Esophagus muscularis mucosa (tissue), 4 donors: ENCODE results near the gene GRB14. TPM values are rescaled to one million over a fixed set of nuclear protein-coding genes. Genes with fewer than 3 reads are reported as not detected.

Experiments used
- DNase-seq: peaks from one replicate; pipeline ENCODE4 v3.0.0-alpha.2; 2017; ENCODE audit errors: extremely low spot score
- H3K27ac ChIP-seq, 4 donors: fragments of 200-600 bp; sonication (generic); replicated peaks in 1 of 4; 1 replicate in 3 of 4; 2 replicates in 1 of 4; pipeline ENCODE4 v1.5.1; 2016 to 2019; ENCODE audit warnings: mild to moderate bottlenecking in 1 of 4
- H3K27me3 ChIP-seq, 4 donors: fragments of 200-600 bp; sonication (generic); one replicate each; pipeline versions ENCODE4 v1.5.1 to v1.6.0; 2016 to 2019
- H3K36me3 ChIP-seq, 4 donors: fragments of 200-600 bp; sonication (generic); one replicate each; pipeline ENCODE4 v1.5.1; 2016 to 2019
- H3K4me1 ChIP-seq, 4 donors: fragments of 200-600 bp; sonication (generic); one replicate each; pipeline ENCODE4 v1.5.1; 2016 to 2019
- H3K4me3 ChIP-seq, 4 donors: fragments of 200-600 bp; sonication (generic); 1 replicate in 2 of 4; 2 replicates in 2 of 4; pipeline ENCODE4 v1.5.1; 2016 to 2019; ENCODE audit warnings: mild to moderate bottlenecking in 4 of 4, moderate library complexity in 1 of 4
- H3K9me3 ChIP-seq, 4 donors: fragments of 200-600 bp; sonication (generic); 1 replicate in 3 of 4; 2 replicates in 1 of 4; pipeline ENCODE4 v1.5.1; 2016 to 2019
- CTCF ChIP-seq, 3 experiments: fragments of 200-600 bp in 2 of 3; fragments of 450-650 bp in 1 of 3; sonication (generic) in 2 of 3; IDR thresholded peaks; one replicate each; pipeline ENCODE4 v1.5.1; 2017 to 2019; ENCODE audit warnings: antibody characterized with exemption in 3 of 3, mild to moderate bottlenecking in 2 of 3, moderate library complexity in 1 of 3
- EP300 ChIP-seq: sonication (generic); formaldehyde crosslinking; IDR thresholded peaks from one replicate; pipeline ENCODE4 v1.6.1; 2017; ENCODE audit warnings: antibody characterized with exemption
- POLR2A ChIP-seq: fragments of 450-650 bp; IDR thresholded peaks from one replicate; pipeline ENCODE4 v1.6.1; 2017; ENCODE audit warnings: antibody characterized with exemption, moderate library complexity, mild to moderate bottlenecking, low read depth
- POLR2AphosphoS5 ChIP-seq, 2 donors: sonication (generic); formaldehyde crosslinking; IDR thresholded peaks; one replicate each; pipeline ENCODE4 v1.6.1; 2017; ENCODE audit warnings: antibody characterized with exemption in 2 of 2
- WGBS: methylation state at CpG from one replicate; pipeline ENCODE4 v1.1.5; 2018; 5-methylcytosine and 5-hydroxymethylcytosine counted together
- intact Hi-C: fragments of 100-400 bp; cut with DNase I; formaldehyde crosslinking; loops from one replicate; pipeline ENCODE4 v1.15.1; 2023
- total RNA-seq, 4 donors: library from RNA; depleted of rRNA; stranded (reverse); fragments of >200 nt; gene quantifications; one replicate each; pipeline versions ENCODE4 v1.1.0 to v1.2.1, GENCODE V29; 2016

Gene GRB14
- total RNA-seq, 4 donors from 2014 or later = 3.3 to 6.3 (median 4.3) TPM

GRCh38 chr2:164570475-164570874, 50.8 kb downstream of the GRB14 start:
- Histone ChIP-seq H3K4me1 (no peaks in the 10 kb centered on the region), H3K27me3 (no peaks in the 10 kb centered on the region), H3K9me3 (no peaks in the 10 kb centered on the region), H3K36me3 (no peaks in the 10 kb centered on the region), H3K4me3 (no peak overlapping the region), H3K27ac (no peak overlapping the region)
- WGBS = 91% methylated on average over 2 of the region's 2 CpGs
- intact Hi-C loops = no loop called here
- TF ChIP-seq EP300 (no peak), POLR2AphosphoS5 (IDR thresholded peaks at IDR 0.05) (no peak), POLR2A (no peak), CTCF (IDR thresholded peaks at IDR 0.05) (no peak)
- no peak for DNase-seq

DNA sequence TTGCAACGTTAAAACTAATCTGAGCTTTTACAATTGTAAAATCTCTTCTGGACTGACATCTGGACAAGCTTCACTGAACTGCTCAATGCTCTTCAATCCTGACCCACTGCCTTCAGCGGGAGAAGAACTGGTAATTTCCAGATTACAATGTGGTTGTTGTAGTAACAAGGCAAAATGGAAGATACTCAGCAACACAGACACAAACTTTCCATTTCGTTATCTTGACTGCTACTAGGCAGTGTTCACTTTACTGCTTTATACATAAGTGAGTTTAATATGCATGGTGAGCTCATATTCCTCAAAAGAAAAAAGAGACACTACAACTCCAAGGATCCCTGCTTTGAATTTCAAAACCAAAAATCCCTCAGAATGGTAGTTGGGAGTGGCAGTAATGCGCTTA, 51.9 kb downstream of the GRB14 start:
- Histone ChIP-seq H3K27me3 (no peaks in the 10 kb centered on the region), H3K9me3 (no peaks in the 10 kb centered on the region), H3K36me3 (no peaks in the 10 kb centered on the region), H3K4me1 (peaks cover 0 to 7% (median 0%) of the 10 kb centered on the region in 4 donors), H3K4me3 (no peak overlapping the region), H3K27ac (no peak overlapping the region)
- WGBS = 87% methylated on average over 4 of the region's 4 CpGs
- intact Hi-C loops = no loop called here
- no peak for TF ChIP-seq EP300
- TF ChIP-seq POLR2A = no peak
- no peak for DNase-seq

GRCh38 chr2:164568317-164568716, 53.0 kb downstream of the GRB14 start:
- Histone ChIP-seq H3K9me3 (no peaks in the 10 kb centered on the region), H3K27ac (no peak overlapping the region), H3K4me3 (peak overlapping the region in 1 of 4 donors; percentile 3), H3K27me3 (no peaks in the 10 kb centered on the region), H3K36me3 (no peaks in the 10 kb centered on the region), H3K4me1 (peaks cover 0 to 7% (median under 1%) of the 10 kb centered on the region in 4 donors)
- TF ChIP-seq EP300 = no peak
- TF ChIP-seq CTCF (IDR thresholded peaks at IDR 0.05) = no peak
- TF ChIP-seq POLR2AphosphoS5 (IDR thresholded peaks at IDR 0.05) = no peak
- TF ChIP-seq POLR2A = no peak
- 85% methylated on average over 5 of the region's 5 CpGs for WGBS
- intact Hi-C loops = no loop called here
- DNase-seq = no peak

GRCh38 chr2:164567335-164567989, 53.8 kb downstream of the GRB14 start:
- no peak for TF ChIP-seq EP300
- no peak for TF ChIP-seq POLR2AphosphoS5 (IDR thresholded peaks at IDR 0.05)
- TF ChIP-seq CTCF (IDR thresholded peaks at IDR 0.05) = no peak
- no peak for TF ChIP-seq POLR2A
- WGBS = 72% methylated on average over 3 of the region's 3 CpGs
- Histone ChIP-seq H3K4me1 (peaks cover 3 to 9% (median 6%) of the 10 kb centered on the region in 4 donors), H3K27ac (no peak overlapping the region), H3K27me3 (no peaks in the 10 kb centered on the region), H3K4me3 (no peak overlapping the region), H3K36me3 (no peaks in the 10 kb centered on the region), H3K9me3 (no peaks in the 10 kb centered on the region)
- DNase-seq = no peak
- intact Hi-C loops = no loop called here

- intact Hi-C loops = no loop called here
- Histone ChIP-seq H3K27ac (no peak overlapping the region), H3K4me3 (no peak overlapping the region), H3K27me3 (no peaks in the 10 kb centered on the region), H3K4me1 (peaks cover 23 to 29% (median 24%) of the 10 kb centered on the region in 4 donors), H3K9me3 (no peaks in the 10 kb centered on the region), H3K36me3 (no peaks in the 10 kb centered on the region)
- TF ChIP-seq POLR2A = no peak
- no peak for TF ChIP-seq EP300
- TF ChIP-seq CTCF (IDR thresholded peaks at IDR 0.05) = no peak
- TF ChIP-seq POLR2AphosphoS5 (IDR thresholded peaks at IDR 0.05) = no peak
- WGBS = 82% methylated on average over 4 of the region's 4 CpGs
- no peak for DNase-seq
Measured at GRCh38 chr2:164565359-164565758, 55.9 kb downstream of the GRB14 start.
